ENCODE results near the gene SLC30A7.

- TF ChIP-seq CTCF (IDR thresholded peaks at IDR 0.05; ENCODE audit: low read length) (no peak), EZH2 (IDR thresholded peaks at IDR 0.05; ENCODE audit: borderline replicate concordance, low read length) (no peak)
Observed at GRCh38 chr1:100866901-100867206, 29.0 kb upstream of the SLC30A7 start.

All from OCI-LY1 (cell line).